NCI-H187 (cell line): ENCODE results near the gene GALNT18.

Experiments
- DNase-seq, 2 experiments: peaks; one replicate each; lab custom pipeline; 2025; lab: John Stamatoyannopoulos, UW

Gene GALNT18

GRCh38 chr11:11265994-11266606, 355.7 kb downstream of the GALNT18 start:
- peak; percentile 31 to 51 for DNase-seq

DNA sequence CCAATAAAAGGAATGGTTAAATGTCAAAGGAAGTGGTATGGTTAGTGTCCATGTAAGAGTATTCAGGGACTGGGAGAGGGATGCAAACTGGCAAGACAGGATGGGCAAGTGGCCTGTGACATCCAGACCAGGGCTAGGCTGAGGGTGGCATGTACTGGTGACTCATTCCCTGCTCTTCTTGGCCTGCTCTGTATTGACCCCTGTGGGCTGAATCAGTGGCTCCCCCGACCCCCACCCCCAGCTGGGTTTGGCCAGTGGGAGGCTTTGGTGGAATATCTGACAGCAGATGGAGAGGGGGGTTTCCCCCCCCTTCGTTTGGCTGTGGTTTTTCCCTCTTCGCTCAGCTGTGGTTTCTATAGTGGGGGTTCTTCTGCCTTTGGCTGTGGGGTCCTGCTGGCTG, 356.5 kb downstream of the GALNT18 start:
- no peak for DNase-seq

DNA sequence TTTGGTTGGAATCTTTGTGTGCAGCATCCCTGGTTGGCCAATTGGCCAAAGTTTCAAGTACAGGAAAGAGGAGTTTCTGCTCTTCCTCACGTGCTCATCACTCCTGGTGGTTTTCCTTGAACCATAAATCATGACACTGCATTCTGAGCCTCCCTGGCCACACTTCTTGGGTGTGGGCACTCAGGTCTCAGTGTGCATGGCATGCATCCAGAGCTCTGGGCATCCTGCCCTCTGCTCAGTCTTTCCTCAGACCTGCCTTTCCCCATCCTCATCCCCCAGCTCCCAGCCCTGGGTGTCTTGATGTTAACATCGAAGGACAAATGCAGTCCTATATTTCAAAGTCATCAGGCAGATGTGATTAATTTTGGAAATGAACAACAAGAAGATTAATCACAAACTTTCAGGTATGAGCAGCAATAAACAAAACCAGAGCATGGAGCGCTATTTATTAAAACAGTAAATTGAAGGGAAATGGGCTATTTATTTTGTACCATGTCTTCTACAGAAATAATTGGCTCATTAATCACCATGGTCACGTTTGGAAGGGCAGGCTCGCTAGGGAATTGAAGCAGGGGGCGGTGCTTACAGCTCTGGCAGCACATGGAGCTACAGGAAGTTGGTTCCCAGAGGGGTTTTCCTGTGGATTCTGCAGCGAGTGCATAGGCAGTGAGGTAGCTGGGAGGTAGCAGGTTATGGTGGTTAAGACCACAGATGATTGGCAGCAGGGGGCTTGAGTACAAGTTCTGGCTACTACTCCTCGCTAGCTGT, 358.4 kb downstream of the GALNT18 start:
- DNase-seq, result no peak

DNA sequence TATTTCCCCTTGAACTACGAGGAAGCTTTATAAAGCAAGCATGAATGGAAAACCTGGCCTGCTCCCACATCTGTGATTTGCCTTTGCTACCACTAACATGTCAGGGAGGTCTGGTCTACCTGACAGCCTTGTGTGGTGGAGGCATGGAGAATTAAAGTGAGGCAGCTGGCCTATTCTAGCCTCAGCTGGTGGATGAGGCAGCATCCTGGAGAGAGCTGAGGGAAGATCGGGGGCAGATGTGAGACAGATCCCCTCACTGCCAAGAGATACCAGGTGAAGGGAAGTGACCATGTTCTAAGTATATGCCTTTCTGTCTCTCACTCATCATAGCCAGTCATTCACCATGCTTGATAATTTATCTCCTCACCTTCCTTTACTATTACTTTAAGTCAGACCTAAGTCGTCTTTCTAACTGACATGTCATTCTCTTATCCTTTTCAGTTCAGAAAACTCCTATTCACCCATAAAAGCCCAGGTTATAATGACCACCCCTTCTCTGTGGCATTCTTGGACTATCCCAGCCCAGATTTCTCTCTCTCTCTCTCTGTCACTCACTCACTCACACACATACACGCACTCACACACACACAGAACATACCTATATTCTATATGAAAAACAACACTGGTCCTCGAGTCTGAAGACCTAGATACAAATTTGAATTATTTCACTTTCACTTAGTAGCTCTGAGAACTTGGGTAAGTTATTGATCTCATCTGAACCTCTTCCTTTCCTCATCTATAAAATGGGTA, 359.5 kb downstream of the GALNT18 start:
- DNase-seq, result no peak

- no peak for DNase-seq
Measured at GRCh38 chr11:11261629-11262028, 360.2 kb downstream of the GALNT18 start.

- no peak for DNase-seq
Measured at GRCh38 chr11:11260903-11261302, 360.9 kb downstream of the GALNT18 start.

DNA sequence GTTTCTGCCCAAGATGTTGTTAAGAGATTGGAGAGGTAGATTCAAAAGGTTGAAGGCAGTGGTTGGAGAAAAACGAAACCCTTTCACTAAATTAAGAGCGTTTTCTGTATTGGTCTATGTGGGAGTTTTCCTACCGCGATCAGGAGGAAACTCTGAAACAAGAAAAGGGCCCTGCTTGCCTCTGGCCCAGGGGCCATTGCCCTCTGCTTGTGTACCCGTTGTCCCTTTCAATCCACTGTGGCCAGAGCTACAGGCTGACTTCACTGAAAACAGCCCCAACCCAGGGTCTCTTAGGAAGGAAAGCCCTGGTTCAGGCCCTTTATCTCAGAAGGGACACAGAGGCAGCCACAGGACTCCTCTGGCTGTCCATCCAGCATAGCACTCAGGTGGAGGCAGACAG, 367.8 kb downstream of the GALNT18 start:
- DNase-seq, result no peak

- DNase-seq, result no peak
Measured at GRCh38 chr11:11253497-11253896, 368.3 kb downstream of the GALNT18 start.

DNA sequence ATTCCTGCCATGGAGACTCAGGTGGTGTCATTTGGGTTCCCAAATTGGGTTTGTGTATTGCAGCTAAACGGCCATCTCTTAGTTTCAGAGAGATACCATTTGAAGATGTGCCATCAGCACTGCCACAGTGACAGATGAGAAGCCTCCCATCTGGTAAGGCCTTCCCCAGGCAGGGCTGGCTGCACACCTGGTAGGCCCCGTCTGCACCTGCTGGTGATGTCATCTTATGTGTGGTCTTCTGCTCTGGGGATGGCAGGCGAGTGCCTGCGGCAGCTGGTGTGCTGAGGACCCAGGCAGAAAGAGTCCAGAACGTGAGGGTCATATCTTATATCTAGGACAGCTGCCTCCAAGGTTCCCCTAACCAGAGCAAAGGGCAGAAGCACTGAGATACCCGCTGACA, 369.4 kb downstream of the GALNT18 start:
- DNase-seq, result peak in 1 of 2 experiments; percentile 31

DNA sequence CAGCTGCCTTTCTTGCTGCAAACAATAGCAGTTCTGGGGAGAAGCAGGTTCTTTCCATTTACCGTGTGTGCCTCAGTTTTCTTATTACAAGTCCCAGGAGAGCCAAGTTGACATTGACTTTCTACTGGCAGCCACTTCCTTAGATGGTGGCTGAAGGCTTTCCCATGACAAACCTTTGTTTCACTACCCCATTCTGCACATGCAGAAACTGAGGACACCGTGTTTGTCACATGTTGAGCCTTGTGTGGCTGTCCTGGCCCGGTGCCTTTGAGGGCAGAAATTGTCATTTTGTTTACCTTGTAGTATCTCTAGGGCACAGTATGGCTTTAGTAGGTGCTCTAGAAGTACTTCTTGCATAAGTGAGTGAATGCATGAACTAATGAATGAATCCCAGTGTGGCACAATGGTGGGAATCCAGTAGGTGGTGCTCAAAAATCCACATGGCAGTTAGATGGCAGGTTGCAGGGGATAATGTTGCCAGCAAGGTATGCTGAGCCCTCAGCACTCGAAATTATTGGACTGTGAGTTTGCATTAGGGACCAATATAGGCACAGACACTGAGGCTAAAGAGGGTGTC, 370.3 kb downstream of the GALNT18 start:
- no peak for DNase-seq

GRCh38 chr11:11250470-11250869, 371.3 kb downstream of the GALNT18 start:
- no peak for DNase-seq

DNA sequence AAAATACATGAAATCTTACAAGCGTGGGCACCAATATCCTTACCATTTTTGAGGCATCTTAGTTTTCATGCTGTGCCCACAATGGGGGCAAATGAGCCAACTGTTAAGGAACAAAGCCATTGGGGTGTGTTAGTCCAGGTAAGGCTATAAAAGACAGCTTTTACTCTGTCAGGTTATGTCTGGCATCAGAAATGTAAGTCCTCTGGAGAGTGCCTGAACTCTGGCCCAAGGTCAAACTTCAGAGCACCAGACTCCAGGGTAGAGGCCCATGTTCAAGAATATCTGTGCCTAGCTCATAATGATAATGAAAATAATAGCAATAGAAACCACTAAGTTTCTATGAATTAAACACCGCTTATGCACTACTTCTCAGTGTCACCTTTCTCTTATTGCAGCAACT, 374.2 kb downstream of the GALNT18 start:
- DNase-seq, result no peak

DNA sequence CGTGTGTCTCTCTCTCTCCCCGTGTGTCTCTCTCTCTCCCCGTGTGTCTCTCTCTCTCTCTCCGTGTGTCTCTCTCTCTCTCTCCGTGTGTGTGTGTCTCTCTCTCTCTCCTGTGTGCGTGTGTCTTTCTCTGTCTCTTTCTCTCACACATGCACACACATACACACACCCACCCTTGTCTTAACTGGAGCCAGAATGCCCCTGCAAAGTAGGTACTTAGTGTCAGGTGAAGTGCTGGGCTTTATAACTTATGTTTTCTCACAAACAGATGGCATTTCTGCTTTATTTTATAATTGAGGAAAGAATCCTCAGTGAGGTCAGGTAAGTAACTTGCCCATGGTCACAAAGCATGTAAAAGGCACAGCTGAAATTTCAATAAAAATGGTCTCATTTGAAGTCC, 374.7 kb downstream of the GALNT18 start:
- DNase-seq, result no peak

DNA sequence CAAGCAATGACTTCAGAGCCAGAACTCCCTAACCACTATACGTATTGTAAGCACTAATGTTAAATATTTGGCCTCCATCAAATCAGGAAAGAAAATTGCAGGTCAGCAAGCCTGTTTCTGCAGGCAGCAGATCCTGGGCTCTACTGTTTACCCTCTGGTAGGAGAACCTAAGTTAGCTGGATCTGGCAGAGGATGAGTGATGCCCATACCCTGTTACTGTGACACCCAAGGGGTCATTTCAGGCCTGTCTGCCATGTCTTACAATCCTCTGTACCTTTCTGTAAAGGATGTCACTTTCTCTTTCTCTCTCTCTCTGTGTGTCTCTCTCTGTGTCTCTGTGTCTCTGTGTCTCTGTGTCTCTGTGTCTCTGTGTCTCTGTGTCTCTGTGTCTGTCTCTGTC, 375.6 kb downstream of the GALNT18 start:
- DNase-seq, result no peak

GRCh38 chr11:11245453-11245852, 376.4 kb downstream of the GALNT18 start:
- DNase-seq, result no peak

DNA sequence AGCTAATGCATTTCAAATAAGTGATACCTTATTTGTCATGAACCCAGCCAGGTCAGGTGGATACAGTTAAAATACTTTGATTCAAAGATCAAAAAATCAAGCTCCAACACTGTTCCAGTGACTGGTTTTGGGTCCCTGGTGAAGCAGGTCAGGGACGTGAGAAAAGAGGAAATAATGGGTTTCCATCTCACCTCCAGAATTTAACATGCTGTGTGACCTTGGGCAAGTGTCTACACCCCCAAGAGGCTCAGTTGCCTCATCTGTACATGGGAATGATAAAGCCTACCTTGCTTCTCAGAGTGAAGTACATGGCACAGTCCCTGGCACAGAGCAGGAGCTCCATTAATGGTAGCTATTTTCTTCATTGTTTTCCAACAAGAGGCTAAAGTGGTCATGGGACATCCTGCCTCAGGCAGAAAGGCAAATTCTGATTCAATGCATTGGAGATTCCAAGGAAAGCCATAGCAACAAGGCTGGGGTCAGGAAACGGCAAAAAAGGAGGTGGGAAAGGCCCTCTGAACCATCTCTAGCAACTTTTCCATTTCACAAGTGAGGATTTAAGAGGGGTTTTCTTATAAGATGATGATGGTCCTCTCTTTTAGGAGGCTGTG, 377.2 kb downstream of the GALNT18 start:
- DNase-seq, result no peak

GRCh38 chr11:11243590-11244469, 378.0 kb downstream of the GALNT18 start:
- no peak for DNase-seq

- no peak for DNase-seq
Measured at GRCh38 chr11:11243209-11243589, 378.6 kb downstream of the GALNT18 start.

GRCh38 chr11:11241284-11241683, 380.5 kb downstream of the GALNT18 start:
- DNase-seq, result no peak

- DNase-seq, result no peak
Measured at GRCh38 chr11:11239959-11240358, 381.8 kb downstream of the GALNT18 start.
